ENCODE results near the gene MRAP.

MRAP gene

DNA sequence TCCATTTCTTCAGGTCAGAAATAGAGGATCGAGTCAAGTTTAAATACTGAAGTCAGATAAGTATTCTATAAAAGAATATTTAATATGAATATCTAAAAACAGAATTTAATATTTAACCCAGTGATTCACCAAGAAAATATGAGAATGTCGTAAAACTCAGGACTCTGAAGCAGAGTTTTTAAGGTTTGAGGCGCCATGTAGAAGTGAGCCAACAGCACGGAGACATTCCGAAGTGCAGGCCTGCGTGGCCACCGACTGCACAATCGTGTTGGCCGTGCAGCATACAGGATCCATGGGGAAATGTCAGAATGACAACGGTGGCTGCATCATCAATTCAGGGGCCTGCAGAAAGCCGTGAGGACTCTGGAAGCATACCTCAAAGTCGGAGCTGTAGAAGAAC, 23.4 kb downstream of the MRAP start:
- Histone ChIP-seq H3K36me3 (ENCODE audit: insufficient read depth, low read length) (peaks cover 54% of the 10 kb centered on the region), H3K9me3 (ENCODE audit: control insufficient read depth, insufficient read depth, low read length) (no peaks in the 10 kb centered on the region), H3K9ac (ENCODE audit: low read depth, low read length) (no peak overlapping the region), H3K4me1 (ENCODE audit: insufficient read depth, low read length) (no peaks in the 10 kb centered on the region)

DNA sequence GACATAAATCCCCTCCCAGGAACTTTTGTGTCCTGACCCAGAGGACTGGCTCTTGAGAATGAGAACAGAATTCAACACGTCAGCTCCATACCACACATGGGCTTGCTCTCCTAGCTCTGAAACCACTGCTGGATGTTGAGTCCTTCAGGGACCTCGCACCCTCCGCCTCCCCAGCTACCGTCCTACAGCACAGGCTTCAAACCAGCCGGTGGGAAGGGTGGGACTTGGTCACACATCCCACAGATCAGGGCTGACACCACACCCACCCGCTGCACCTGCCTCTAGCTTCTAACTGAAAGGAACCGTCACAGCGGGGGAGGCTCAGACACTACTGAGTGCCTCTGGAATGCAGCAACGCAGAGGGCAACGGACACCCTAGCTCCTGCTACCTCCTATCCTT, 24.0 kb downstream of the MRAP start:
- no peak overlapping the region for H3K9ac ChIP-seq (ENCODE audit: low read depth, low read length)
- no peaks in the 10 kb centered on the region for H3K9me3 ChIP-seq (ENCODE audit: control insufficient read depth, insufficient read depth, low read length)
- peaks cover 51% of the 10 kb centered on the region for H3K36me3 ChIP-seq (ENCODE audit: insufficient read depth, low read length)
- H3K4me1 ChIP-seq (ENCODE audit: insufficient read depth, low read length) = no peaks in the 10 kb centered on the region

DNA sequence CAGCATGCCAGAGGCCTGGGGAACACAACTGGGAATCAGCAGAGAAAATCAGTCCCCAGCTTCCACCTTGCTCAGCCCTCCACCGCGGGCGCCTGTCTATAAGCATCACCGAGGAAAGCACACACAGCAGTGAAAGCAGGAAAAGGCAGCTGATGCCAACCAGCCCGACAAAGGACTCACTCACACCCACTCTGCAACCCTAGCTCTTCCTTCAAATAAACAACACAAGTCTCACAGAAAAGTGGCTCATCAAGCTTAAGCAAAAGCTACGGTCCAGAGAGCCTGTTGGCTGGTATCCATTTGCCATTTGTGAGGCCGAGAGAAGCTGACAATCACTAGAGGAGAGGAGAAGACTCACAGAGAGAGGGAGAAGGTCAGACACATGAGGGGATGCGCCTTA, 27.1 kb downstream of the MRAP start:
- Histone ChIP-seq H3K4me1 (ENCODE audit: insufficient read depth, low read length) (no peaks in the 10 kb centered on the region), H3K9me3 (ENCODE audit: control insufficient read depth, insufficient read depth, low read length) (no peaks in the 10 kb centered on the region), H3K36me3 (ENCODE audit: insufficient read depth, low read length) (peaks cover 47% of the 10 kb centered on the region), H3K9ac (ENCODE audit: low read depth, low read length) (no peak overlapping the region)

- H3K36me3 ChIP-seq (ENCODE audit: insufficient read depth, low read length) = peaks cover 45% of the 10 kb centered on the region
- H3K9me3 ChIP-seq (ENCODE audit: control insufficient read depth, insufficient read depth, low read length) = no peaks in the 10 kb centered on the region
- no peaks in the 10 kb centered on the region for H3K4me1 ChIP-seq (ENCODE audit: insufficient read depth, low read length)
- no peak overlapping the region for H3K9ac ChIP-seq (ENCODE audit: low read depth, low read length)
Observed at GRCh38 chr21:32328595-32328994, 29.9 kb downstream of the MRAP start.

- Histone ChIP-seq H3K36me3 (ENCODE audit: insufficient read depth, low read length) (peaks cover 41% of the 10 kb centered on the region), H3K9me3 (ENCODE audit: control insufficient read depth, insufficient read depth, low read length) (no peaks in the 10 kb centered on the region), H3K9ac (ENCODE audit: low read depth, low read length) (no peak overlapping the region), H3K4me1 (ENCODE audit: insufficient read depth, low read length) (no peaks in the 10 kb centered on the region)
Observed at GRCh38 chr21:32329331-32329730, 30.7 kb downstream of the MRAP start.

DNA sequence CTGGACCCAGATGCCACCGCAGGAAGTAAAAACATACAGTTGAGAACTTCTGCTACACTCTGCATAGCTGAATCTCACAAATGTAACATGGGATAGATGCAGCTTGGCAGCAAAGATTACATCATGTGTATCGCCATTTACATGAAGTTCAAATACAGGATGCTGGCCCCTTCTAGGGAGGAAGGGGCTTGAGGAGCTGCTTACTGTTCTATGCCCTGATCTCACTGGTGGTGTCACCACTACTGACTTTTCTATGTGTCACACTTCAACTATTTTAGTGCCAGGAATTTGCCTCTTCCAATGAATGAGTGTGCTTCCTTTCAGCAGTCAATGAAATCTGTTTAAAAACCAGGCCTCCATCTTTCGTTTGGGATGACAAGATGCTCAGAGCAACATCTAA, 31.1 kb downstream of the MRAP start:
- Histone ChIP-seq H3K9me3 (ENCODE audit: control insufficient read depth, insufficient read depth, low read length) (no peaks in the 10 kb centered on the region), H3K4me1 (ENCODE audit: insufficient read depth, low read length) (no peaks in the 10 kb centered on the region), H3K9ac (ENCODE audit: low read depth, low read length) (no peak overlapping the region), H3K36me3 (ENCODE audit: insufficient read depth, low read length) (peaks cover 41% of the 10 kb centered on the region)

- Histone ChIP-seq H3K9ac (ENCODE audit: low read depth, low read length) (no peak overlapping the region), H3K4me1 (ENCODE audit: insufficient read depth, low read length) (no peaks in the 10 kb centered on the region), H3K9me3 (ENCODE audit: control insufficient read depth, insufficient read depth, low read length) (no peaks in the 10 kb centered on the region), H3K36me3 (ENCODE audit: insufficient read depth, low read length) (peaks cover 34% of the 10 kb centered on the region)
Observed at GRCh38 chr21:32330784-32331311, 32.2 kb downstream of the MRAP start.

DNA sequence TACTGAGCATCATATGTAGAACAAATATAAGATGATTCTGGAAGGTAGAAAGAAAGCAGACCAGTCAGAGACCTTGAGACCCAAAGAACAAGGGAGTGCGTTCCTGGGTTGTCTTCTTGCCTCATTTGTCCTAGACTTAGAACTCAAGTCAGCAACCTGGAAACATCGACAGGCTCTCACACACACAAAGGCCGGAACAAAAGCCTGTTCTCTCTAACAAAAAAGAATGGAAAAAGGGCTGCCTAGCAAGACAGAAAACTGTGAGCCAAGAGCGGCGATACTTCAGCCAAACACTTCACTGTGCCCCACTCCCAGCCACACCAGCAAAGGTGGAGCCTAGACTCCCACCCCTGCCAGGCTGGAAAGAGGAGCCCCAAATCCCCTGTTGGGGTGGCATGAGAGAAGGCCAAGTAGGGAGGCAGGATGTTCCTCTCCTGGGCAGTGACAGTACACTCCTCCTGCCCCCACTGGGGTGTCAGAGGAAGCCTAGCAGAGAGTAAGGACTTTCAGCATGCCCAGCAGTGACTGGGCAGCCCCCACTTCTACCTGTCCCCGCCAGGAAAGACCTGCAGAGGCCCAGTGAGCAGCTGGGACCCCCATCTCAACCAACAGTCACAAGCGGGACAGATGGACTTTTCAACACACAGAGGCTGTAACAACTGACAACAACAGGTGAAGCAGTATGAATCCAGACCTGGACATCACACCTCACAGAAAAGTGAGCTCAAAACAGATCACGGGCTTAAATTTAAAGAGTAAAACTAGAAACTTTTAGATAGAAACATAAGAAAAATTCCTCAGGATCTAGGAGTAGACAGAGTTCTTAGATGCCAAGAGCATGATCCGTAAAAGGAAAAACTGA, 33.0 kb downstream of the MRAP start:
- no peaks in the 10 kb centered on the region for H3K9me3 ChIP-seq (ENCODE audit: control insufficient read depth, insufficient read depth, low read length)
- no peak overlapping the region for H3K9ac ChIP-seq (ENCODE audit: low read depth, low read length)
- no peaks in the 10 kb centered on the region for H3K4me1 ChIP-seq (ENCODE audit: insufficient read depth, low read length)
- H3K36me3 ChIP-seq (ENCODE audit: insufficient read depth, low read length) = peaks cover 30% of the 10 kb centered on the region

DNA sequence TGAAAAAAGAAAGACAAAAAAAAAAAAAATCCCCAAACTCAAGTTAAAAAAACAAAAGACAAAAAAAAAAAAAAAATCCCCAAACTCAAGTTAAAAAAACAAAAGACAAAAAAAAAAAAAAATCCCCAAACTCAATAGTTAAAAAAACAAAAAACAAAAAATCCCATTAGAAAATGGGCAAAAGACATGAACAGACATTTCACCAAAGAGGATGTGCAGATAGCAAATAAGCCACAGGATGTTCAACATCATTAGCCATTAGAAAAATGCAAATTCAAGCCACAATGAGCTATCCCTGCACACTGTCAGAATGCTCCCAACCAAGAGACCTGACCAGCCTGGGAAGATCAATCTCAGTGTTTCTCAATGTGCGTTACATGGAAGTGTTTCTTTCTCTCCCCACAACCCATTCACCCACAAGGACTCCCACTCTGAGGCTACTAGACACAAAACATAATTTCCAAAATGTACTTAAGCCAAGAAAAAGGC, 33.9 kb downstream of the MRAP start:
- Histone ChIP-seq H3K36me3 (ENCODE audit: insufficient read depth, low read length) (peaks cover 29% of the 10 kb centered on the region), H3K4me1 (ENCODE audit: insufficient read depth, low read length) (no peaks in the 10 kb centered on the region), H3K9me3 (ENCODE audit: control insufficient read depth, insufficient read depth, low read length) (no peaks in the 10 kb centered on the region), H3K9ac (ENCODE audit: low read depth, low read length) (no peak overlapping the region)

GRCh38 chr21:32333953-32334673, 35.5 kb downstream of the MRAP start:
- Histone ChIP-seq H3K9me3 (ENCODE audit: control insufficient read depth, insufficient read depth, low read length) (no peaks in the 10 kb centered on the region), H3K4me1 (ENCODE audit: insufficient read depth, low read length) (no peaks in the 10 kb centered on the region), H3K36me3 (ENCODE audit: insufficient read depth, low read length) (peaks cover 40% of the 10 kb centered on the region), H3K9ac (ENCODE audit: low read depth, low read length) (no peak overlapping the region)

DNA sequence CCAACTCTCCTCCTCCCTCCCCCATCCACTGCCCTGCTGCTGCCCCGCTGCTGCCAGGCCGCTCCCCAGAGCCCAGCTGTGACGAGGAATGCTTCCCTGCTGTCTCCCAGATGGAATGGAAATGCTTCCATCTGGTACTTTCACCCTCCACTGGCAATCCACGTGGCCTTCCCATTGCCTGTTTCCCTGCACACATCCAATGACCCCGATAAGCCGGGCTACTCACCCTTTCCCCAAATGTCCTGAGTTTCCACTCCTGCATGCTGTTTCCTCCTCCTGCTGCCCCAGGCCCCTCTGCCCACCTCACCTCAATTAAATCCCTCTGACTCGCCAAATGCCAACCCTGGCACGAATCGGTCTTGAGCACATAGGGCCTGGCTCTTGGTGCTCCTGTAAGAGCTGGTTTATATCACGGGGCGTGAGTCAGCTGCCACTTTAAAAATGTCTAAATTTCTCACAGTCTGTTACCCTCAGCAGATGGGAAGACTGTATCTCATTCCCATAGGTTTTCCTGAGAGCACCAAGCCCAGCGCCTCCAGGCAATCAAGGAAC, 36.4 kb downstream of the MRAP start:
- H3K4me1 ChIP-seq (ENCODE audit: insufficient read depth, low read length) = no peaks in the 10 kb centered on the region
- no peaks in the 10 kb centered on the region for H3K9me3 ChIP-seq (ENCODE audit: control insufficient read depth, insufficient read depth, low read length)
- H3K9ac ChIP-seq (ENCODE audit: low read depth, low read length) = no peak overlapping the region
- H3K36me3 ChIP-seq (ENCODE audit: insufficient read depth, low read length) = peaks cover 39% of the 10 kb centered on the region

GRCh38 chr21:32335601-32336575, 37.2 kb downstream of the MRAP start:
- H3K9me3 ChIP-seq (ENCODE audit: control insufficient read depth, insufficient read depth, low read length) = no peaks in the 10 kb centered on the region
- no peaks in the 10 kb centered on the region for H3K4me1 ChIP-seq (ENCODE audit: insufficient read depth, low read length)
- no peak overlapping the region for H3K9ac ChIP-seq (ENCODE audit: low read depth, low read length)
- peaks cover 37% of the 10 kb centered on the region for H3K36me3 ChIP-seq (ENCODE audit: insufficient read depth, low read length)

GRCh38 chr21:32336711-32337110, 38.1 kb downstream of the MRAP start:
- H3K36me3 ChIP-seq (ENCODE audit: insufficient read depth, low read length) = peaks cover 37% of the 10 kb centered on the region
- no peaks in the 10 kb centered on the region for H3K9me3 ChIP-seq (ENCODE audit: control insufficient read depth, insufficient read depth, low read length)
- H3K4me1 ChIP-seq (ENCODE audit: insufficient read depth, low read length) = no peaks in the 10 kb centered on the region
- H3K9ac ChIP-seq (ENCODE audit: low read depth, low read length) = no peak overlapping the region

GRCh38 chr21:32337206-32337605, 38.6 kb downstream of the MRAP start:
- Histone ChIP-seq H3K4me1 (ENCODE audit: insufficient read depth, low read length) (no peaks in the 10 kb centered on the region), H3K9me3 (ENCODE audit: control insufficient read depth, insufficient read depth, low read length) (no peaks in the 10 kb centered on the region), H3K9ac (ENCODE audit: low read depth, low read length) (no peak overlapping the region), H3K36me3 (ENCODE audit: insufficient read depth, low read length) (peaks cover 37% of the 10 kb centered on the region)

All from ES-I3 (cell line).